H7 (cell line): ENCODE data around the gene PHKG1. TPM values are rescaled to one million over a fixed set of nuclear protein-coding genes. Genes with fewer than 3 reads are reported as not detected.
"Not testable (repeated sequence)": the region's sequence is repeated elsewhere in the genome, so short reads cannot be mapped to it uniquely, and the experiment has no call there.

Experiments used
- DNase-seq: peaks from one replicate; pipeline ENCODE4 v3.0.0; 2012
- H3K27me3 ChIP-seq: 2 replicates; pipeline ENCODE4 v1.6.0; 2011; ENCODE audit warnings: mild to moderate bottlenecking, low read length; ENCODE audit not compliant: control insufficient read depth, insufficient read depth
- H3K36me3 ChIP-seq: replicated peaks from 2 replicates; pipeline ENCODE4 v1.5.1; 2011; ENCODE audit warnings: low read length; ENCODE audit not compliant: control insufficient read depth, insufficient read depth
- H3K4me3 ChIP-seq: 2 replicates; pipeline ENCODE4 v1.5.1; 2011; ENCODE audit warnings: low read depth, mild to moderate bottlenecking, control low read depth, low read length, moderate library complexity; ENCODE audit not compliant: insufficient read depth
- total RNA-seq: library from RNA; depleted of rRNA; stranded (reverse); fragments of >200 nt; shearing (Covaris generic); gene quantifications from 2 replicates; pipeline ENCODE4 v1.2.3, GENCODE V29; 2014

Gene PHKG1
- total RNA-seq, 1 experiment from 2014 or later: 0.14 TPM

DNA sequence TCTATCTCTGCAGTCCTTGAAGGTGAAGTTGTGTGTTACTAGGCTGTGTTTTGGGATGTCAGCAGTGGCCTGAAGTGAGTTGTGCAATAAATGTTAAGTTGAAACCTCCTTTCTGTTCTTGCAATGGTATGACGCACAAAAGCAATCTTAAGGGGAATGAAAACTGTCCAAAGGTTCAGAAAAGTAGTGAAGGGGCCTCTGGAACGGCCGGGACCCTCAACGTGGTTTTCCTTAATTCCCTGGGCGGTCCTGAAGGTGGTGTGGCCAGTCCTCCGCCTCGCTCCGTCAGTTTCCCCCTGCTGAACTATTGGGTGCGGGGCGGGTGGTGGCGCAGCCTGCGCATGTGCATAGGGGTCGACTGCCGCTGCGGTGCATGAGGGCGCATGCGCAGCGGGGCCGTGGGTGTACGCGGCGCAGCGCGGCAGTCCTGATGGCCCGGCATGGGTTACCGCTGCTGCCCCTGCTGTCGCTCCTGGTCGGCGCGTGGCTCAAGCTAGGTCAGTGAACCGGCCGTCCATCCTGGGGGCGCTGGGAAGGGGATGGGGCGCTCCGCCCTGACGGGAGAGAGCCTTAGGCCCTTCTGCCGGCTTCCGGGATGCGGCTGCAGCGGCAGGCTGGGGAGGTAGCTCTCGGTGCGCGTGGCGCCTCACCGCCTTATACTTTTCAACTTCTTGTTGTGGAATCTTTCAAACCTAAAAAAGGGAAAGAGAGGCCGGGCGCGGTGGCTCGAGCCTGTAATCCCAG is 28.7 kb downstream of the PHKG1 start, which contains the start of gene SUMF2:
Gene SUMF2, plus strand, starts transcription at position 405 of the 744 bp plus-strand sequence. Its CDS starts 26 bp downstream, at position 431.
- Histone ChIP-seq H3K4me3 (peak within 1 kb of the TSS; percentile 94), H3K36me3 (peaks cover 17% of the 10 kb centered on the region), H3K27me3 (no peaks in the 10 kb centered on the region)
- DNase-seq: peak; percentile 98

DNA sequence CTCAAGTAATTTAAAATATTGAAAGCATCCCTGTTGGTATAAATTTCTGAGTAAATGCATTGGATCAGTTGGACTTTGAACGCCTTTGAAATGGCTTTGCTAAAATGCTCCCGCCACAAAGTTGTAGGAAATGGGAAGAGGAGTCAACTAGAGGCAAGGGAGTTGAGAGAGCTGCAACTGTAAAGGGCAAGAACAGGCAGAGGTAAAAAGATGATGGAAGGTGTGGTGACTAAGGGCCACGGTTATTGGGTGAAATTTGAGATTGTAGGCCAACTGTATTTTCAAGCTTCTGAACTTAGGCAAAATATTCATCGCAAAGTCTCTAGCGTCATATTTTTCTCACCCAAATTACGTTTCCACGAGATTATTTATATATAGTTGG is 29.3 kb downstream of the PHKG1 start:
- Histone ChIP-seq H3K36me3 (peaks cover 19% of the 10 kb centered on the region), H3K27me3 (no peaks in the 10 kb centered on the region), H3K4me3 (no peak overlapping the region)
- DNase-seq: no peak

DNA sequence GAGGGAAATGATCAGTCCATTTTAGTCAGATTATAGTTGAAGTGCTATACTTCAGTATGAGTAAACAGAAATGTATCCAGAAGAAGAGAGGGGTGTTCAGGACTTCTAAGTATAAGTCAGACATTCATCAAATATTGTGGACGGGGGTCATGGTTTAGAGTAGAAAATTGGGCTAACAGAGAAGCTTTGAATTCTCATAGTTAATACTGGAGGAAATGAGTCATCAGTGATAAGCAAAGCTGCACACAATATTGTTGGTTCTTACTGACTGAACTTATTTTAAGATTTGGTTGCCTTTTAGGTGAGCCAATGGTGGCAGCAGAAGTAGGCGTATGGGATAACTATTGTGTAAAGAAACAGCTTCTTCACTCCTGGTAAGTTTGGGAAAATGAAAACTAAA is 30.4 kb downstream of the PHKG1 start:
- H3K36me3 ChIP-seq: peaks cover 28% of the 10 kb centered on the region
- no peak for DNase-seq
- no peak overlapping the region for H3K4me3 ChIP-seq
- H3K27me3 ChIP-seq: no peaks in the 10 kb centered on the region

DNA sequence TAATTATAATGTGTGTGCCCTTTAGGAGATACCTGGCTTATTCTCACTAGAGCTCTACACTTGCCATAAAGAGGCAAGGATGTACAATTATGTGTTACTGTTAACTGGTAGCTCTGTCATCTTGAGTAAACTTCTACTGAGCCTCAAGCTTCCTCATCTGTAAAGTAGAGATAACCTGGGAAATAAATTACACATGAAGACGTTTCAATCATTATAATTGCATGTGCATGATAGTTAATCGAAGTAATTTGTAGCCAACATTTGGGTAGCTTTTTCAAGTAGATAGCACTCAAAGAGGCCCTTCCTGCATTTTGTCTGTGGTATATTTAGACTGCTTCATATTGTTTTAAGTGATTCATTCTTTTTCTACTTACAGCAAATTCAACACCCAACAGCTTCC is 38.8 kb downstream of the PHKG1 start:
- peaks cover 45% of the 10 kb centered on the region for H3K36me3 ChIP-seq
- no peaks in the 10 kb centered on the region for H3K27me3 ChIP-seq
- H3K4me3 ChIP-seq: no peak overlapping the region
- no peak for DNase-seq

DNA sequence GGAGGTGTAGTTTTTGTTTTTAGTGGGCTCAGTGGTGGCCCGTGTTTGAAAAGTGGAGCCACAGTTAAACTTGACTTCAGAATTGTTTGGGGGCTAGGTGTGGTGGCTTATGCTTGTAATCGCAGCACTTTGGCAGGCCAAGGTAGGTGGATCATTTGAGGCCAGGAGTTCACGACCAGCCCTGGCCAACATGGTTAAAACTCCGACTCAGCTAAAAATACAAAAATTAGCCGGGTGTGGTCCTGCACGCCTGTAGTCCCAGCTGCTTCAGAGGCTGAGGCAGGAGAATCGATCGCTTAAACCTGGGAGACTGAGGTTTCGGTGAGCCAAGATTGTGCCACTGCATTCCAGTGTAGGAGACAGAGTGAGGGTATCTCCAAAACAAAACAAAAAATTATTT is 39.4 kb downstream of the PHKG1 start:
- no peak for DNase-seq
- Histone ChIP-seq H3K36me3 (peaks cover 40% of the 10 kb centered on the region), H3K27me3 (no peaks in the 10 kb centered on the region), H3K4me3 (no peak overlapping the region)

DNA sequence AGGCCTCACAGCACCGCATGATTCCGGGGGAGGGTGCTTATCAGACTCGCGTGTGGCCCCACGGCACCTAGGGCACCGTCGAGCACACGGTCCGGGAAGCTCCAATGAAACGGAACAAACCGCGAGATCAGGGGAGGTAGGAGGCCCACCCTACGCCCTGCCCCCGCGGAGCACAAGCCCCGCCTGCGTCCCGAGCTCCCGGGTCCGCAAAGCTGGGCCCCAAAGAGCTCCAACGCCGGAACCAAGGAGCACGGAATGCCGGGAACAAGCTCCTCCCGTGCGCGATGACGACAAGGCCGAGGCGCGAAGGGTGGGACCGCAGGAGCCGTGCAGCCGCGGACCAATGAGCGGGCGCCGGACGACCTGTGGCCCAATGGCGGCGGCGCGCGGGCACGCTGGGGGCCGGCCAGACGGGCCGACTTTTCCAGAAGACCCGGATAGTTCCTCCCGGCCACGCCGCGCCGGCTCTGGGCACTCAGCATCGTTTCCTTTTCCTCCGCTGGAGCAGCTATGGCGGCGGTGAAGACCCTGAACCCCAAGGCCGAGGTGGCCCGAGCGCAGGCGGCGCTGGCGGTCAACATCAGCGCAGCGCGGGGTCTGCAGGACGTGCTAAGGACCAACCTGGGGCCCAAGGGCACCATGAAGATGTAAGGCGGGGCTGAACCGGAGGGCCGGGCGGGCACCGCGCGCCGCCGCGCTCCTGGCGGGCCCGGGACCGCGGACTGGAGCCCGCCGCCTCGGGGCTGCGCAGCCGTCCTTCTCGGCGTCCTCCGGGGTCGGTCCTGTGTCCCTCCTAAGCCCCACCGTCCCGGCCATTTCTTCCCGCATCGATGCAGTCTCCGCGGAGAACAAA is 41.2 kb downstream of the PHKG1 start, which contains the start of the genes CCT6A and PSPH:
Gene CCT6A, plus strand, starts transcription at position 427 of the 853 bp plus-strand sequence. Its CDS starts 84 bp downstream, at position 511.
Gene PSPH, minus strand, starts transcription at position 106 of the 853 bp plus-strand sequence. CDS start 30,232 bp downstream, outside the sequence.
- peak within 1 kb of the TSS; percentile 89 for H3K4me3 ChIP-seq
- no peaks in the 10 kb centered on the region for H3K27me3 ChIP-seq
- DNase-seq: peak; percentile 97
- peaks cover 29% of the 10 kb centered on the region for H3K36me3 ChIP-seq

DNA sequence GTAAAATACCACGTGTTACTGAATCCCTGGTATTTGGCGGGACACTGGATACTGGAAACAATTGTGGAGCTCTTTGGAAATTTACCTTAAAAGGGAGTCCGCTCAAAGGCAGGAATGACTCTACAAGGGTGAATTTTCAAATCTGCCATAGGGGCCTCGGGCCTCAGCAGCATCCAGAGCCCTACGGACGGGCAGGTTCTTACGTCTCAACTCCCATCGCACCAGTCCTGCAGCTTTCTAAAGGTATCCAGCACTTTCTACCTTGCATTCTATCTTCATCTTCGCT is 41.8 kb downstream of the PHKG1 start:
- DNase-seq: no peak
- no peaks in the 10 kb centered on the region for H3K27me3 ChIP-seq
- H3K4me3 ChIP-seq: peak overlapping the region; percentile 89
- peaks cover 23% of the 10 kb centered on the region for H3K36me3 ChIP-seq

DNA sequence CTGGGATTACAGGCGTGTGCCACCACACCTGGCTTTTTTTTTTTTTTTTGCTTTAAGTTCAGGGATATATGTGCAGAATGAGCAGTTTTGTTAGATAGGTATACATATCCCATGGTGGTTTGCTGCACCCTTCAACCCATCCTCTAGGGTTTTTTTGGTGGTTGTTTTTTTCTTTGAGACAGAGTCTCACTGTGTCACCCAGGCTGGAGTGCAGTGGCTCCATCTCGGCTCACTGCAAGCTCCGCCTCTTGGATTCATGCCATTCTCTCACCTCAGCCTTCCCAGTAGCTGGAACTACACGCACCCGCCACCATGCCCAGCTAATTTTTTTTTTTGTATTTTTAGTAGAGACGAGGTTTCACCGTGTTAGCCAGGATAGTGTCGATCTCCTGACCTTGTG is 44.0 kb downstream of the PHKG1 start:
- not testable (repeated sequence) for H3K4me3 ChIP-seq, DNase-seq, H3K27me3 ChIP-seq
- peaks cover 11% of the 10 kb centered on the region for H3K36me3 ChIP-seq

DNA sequence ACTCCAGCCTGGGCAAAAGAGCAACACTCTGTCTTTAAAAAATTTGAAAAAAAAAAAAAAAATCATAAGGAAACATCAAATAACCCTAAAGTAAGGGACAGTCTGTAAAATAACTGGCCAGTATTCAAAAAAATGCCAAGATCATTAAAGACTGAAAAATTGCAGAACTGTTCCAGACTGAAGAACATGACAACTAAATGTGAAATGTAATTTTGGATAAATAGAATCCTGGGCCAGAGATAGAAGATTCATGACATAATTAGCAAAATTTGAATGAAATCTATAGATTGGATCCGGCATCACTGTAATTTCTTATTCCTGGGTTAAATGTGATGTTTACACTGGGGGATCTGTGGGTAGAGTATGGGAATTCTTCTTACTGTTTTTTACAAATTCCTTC is 44.5 kb downstream of the PHKG1 start:
- no peak overlapping the region for H3K4me3 ChIP-seq
- H3K36me3 ChIP-seq: peaks cover 6% of the 10 kb centered on the region
- H3K27me3 ChIP-seq: no peaks in the 10 kb centered on the region
- DNase-seq: no peak

DNA sequence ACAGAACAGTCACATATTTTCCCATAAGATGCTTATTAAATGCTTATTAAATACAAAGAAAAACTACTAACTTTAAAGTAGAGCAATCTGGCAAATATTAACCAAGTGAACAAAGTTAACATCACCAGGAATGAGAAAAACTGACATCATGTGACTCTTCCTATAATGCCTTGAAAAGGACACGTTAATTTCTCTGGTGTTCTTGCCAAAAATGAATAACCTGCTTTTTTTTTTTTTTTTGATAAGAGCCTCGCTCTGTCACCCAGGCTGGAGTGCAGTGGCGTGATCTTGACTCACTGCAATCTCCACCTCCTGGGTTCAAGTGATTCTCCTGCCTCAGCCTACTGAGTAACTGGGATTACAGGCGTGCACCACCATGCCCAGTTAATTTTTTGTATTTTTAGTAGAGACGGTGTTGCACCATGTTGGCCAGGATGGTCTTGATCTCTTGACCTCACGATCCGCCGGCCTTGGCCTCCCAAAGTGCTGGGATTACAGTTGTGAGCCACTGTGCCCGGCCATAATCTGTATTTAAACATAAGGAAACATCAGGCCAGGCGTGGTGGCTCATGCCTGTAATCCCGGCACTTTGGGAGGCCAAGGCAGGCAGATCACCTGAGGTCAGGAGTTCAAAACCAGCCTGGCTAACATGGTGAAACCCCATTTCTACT is 45.2 kb downstream of the PHKG1 start:
- not testable (repeated sequence) for H3K36me3 ChIP-seq, DNase-seq, H3K4me3 ChIP-seq, H3K27me3 ChIP-seq

DNA sequence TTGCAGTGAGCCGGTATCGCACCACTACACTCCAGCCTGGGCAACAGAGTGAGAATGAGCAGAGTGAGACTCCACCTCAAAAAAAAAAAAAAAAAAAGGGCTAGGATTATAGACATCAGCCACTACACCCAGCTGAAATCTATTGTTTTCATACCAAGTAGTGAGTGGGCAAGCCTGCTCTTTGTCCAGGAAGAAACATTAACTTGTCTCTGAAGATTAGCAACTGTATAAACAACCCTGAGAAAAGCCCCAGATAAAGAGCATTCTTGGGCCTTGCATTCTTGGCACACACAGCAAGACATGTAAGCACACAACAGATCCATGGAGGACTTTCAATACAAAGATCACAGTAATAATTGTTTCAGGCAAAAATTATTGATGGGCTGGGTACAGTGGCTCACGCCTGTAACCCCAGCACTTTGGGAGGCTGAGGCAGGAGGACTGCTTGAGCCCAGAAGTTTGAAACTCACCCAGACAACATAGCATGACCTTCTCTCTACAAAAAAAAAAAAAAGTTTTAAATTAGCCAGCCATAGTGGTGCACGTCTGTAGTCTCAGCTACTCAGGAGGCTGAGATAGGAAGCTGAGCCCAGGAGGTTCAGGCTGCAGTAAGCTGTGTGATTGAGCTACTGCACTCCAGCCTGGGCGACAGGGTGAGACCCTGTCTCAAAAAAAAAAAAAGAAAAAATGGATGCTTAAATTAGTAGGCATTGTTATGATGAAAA is 45.9 kb downstream of the PHKG1 start:
- no peaks in the 10 kb centered on the region for H3K27me3 ChIP-seq
- H3K36me3 ChIP-seq: no peaks in the 10 kb centered on the region; the same call in 1 of the 2 replicates
- no peak overlapping the region for H3K4me3 ChIP-seq
- DNase-seq: no peak

DNA sequence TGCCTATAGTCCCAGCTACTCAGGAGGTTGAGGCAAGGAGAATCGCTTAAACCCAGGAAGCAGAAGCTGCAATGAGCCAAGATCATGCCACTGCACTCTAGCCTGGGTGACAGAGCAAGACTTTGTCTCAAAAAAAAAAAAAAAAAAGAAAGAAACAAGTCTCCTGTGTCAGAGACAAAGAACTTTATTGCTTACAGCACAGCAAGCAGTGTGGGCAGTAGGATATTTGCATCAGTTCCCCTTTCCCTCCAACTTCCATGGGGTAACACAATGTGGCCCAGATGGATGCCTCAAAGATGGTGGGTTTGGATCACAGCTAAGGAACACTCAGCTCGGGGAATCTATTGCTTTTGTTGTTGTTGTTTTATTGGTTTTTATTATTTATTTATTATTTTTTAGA is 47.0 kb downstream of the PHKG1 start:
- H3K27me3 ChIP-seq, H3K4me3 ChIP-seq, H3K36me3 ChIP-seq, DNase-seq: not testable (repeated sequence)

DNA sequence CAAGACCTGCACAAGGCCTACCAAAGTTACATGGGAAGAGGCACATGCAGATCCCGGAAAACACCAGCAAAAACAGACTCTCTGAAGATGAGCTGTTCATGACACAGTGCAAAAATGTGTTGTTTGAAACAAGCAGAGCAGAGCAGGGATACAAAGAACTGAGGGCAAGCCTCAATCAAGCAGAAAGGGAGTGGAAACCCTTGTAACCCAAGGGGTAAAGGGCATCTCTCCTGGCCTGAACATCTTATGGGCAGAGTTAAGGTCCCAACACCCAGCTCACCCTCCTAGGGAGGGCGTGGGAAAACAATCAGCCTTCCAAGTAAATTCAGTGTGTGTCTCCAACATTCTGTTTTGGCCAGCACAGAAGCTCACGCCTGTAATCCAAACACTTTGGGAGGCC is 52.0 kb downstream of the PHKG1 start:
- Histone ChIP-seq H3K4me3 (no peak overlapping the region), H3K36me3 (no peaks in the 10 kb centered on the region; the same call in none of the 2 replicates), H3K27me3 (no peaks in the 10 kb centered on the region)
- DNase-seq: no peak
